Ureter (tissue), 1 donor: ENCODE results near the gene TENM3. TPM values are rescaled to one million over a fixed set of nuclear protein-coding genes. Genes with fewer than 3 reads are reported as not detected.

Experiments
- DNase-seq: peaks from one replicate; pipeline ENCODE4 v3.0.0-alpha.2; 2020; ENCODE audit warnings: low spot score
- total RNA-seq: library from RNA; stranded (reverse); gene quantifications from one replicate; pipeline ENCODE4 v1.2.4, GENCODE V29; 2023
- donor health status: DM: yes; HTN: yes; CAD: no.

Gene TENM3
- total RNA-seq, 1 donor from 2014 or later, result 0.96 TPM

DNA sequence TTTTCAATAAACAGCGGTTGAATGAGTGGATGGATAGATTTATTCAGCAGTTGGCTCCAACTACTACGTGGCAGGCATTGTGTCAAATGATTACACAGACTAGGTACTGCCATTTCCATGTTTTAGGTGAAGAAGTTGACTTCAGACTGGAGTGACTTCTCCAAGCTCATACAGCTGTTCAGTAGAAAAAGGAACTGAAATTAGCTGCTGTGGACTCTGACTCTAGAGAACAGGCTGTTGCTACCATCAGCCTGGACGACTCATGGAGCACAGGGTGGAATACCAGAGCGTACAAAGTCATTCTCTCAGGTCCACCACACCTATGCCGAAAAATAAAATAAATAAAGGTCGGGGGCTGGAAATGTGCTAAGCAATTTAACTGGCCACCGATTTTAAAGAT is 45.3 kb downstream of the TENM3 start:
- DNase-seq, result no peak

DNA sequence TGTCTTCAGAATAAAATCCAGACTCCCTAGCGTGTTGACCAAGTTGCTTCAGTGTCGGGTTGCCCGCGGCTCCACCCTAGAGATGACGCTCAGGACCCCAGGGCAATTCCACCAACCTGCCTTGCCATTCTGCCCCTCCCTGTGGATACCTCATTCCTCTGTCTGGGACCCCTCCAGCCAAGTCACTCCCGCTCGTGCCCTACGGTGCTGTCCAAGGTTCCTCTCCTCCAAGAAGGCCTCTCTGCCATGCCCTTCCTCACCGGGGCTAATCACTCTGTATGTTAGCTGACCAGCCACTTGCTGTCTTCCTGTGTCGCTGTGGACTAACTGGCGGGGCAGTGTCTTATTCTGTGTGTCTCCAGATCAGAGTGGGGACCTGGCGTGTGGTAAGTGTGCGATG is 46.6 kb downstream of the TENM3 start:
- DNase-seq, result no peak

DNA sequence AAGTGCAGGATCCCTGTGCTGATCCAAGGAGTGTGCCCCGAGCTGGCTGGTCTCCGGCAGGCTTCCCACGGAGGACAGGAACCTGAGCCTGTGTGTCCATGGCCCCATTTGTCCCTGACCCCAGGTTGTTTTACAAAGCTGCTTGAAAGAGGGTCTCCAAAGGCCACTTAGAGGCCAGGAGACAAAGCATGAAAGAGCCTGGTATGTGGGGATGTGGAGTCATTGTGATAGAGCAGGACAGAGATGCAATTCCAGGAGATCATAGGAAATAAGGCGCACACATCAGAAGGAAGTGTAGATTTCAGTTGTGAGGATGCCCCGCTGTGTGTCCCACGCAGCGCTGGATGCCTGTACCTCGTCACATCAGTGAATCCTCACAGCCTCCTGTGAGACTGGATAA is 48.0 kb downstream of the TENM3 start:
- DNase-seq, result no peak

DNA sequence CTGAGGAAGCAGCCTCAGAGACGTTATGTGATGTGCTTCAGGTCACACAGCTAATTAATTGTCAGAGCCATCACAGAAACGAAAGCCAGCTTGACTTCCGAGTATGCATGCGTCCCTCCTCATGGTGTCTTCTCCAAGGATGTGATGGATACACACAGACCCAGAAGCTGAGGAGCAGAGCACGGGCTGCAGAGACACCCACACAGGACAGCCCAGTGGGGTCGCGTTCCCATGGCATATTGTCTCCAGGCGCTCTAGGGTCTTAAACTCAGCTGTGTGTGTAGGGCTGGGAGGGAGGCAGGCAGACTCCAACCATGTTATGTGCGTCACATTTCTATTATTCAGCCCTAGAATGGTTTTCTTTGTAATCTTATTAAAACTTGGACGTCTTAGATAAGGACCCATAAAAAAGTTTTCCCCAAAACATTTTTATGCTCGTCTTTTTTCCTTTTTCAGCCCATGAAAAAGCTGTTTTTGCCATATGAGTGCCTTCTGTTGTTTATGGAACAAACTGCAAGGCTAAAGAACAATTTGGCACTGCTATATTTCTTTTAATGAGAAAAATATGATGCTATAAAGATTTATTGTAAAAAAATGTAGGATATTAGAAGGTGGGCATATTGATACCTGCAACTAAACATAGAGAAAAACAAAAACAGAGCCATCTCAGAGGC is 48.5 kb downstream of the TENM3 start:
- DNase-seq, result no peak

DNA sequence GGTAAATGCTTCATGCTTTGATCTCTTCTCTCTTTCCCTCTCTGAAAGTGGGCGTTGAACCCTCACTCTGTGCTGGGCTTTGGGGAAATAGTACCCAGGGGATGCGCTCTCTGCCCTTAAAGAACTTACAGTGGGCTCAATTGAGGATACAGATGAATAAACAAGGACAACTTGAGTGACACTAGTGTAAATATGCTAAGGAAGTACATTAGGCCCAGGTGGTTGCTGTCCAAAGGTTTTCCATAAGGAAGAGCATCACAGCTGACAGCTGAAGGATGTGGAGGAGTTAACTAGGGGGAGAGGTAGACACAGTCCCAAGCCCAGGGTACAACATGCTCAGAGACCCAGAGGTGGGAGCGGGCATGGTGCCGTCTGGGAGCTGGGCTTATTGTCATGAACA is 49.4 kb downstream of the TENM3 start:
- no peak for DNase-seq

DNA sequence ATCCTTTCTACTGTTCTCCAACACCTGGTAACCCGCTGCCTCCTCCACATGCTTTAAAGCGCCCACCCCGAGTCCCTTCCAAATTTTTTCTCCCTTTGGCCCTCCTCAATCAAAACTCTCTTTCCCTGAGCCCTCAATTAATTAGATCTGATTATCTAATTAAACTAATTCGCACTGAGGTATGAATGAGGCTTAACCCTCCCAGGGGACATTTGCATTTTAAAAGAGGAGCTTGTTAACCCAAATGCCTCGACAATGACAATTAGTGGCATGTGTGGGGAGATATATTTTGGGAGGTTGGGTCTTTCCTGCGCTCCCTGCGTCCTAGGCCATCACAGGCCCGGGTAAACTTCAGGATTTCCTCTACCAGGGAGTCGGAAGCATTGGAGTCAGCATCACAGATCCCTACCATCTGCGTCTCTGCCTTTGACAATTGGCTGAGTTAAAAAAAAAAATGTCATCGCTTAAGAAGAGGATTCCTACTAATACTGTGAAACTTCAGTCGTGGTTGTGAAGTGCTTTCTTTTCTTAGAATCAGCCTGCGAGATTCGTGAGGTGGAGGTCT is 50.6 kb downstream of the TENM3 start:
- no peak for DNase-seq

DNA sequence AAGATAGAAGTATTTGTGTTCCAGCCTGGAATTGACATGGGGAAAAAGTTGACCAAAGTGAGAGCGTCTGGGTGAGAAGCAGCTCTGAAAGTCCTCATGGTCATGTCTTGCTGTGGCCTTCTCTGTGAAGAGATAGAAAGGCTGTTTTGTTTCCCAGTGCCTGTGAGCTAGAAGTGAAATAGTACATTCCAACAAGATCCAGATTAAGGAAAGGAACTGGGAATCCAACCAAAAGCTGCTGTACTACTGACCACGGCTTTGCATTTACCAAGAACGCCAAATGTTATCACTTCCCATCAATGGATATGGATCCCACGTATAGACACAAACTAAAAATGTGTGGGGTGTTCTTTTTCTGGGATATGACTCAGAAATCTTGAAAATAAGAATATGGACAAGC is 51.2 kb downstream of the TENM3 start:
- DNase-seq, result no peak

DNA sequence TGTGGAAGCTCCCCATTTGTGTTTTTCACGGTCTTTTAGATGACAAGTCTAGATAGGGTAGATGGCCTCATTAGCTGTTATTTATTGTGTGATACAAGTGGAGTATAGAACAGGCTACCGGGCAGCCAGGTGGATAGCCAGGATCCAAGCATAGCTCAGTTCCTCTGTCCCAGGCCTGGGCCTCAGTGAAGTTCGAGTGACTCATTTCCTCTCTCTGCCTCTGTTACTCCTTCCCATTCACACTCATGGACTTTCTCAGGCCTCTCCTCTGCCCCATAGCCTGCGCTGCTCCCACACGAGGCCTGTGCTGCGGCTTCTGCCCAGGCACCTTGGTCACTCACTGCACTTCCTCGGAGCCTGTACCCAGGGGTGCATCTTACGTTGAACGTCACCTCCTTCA is 54.5 kb downstream of the TENM3 start:
- no peak for DNase-seq

DNA sequence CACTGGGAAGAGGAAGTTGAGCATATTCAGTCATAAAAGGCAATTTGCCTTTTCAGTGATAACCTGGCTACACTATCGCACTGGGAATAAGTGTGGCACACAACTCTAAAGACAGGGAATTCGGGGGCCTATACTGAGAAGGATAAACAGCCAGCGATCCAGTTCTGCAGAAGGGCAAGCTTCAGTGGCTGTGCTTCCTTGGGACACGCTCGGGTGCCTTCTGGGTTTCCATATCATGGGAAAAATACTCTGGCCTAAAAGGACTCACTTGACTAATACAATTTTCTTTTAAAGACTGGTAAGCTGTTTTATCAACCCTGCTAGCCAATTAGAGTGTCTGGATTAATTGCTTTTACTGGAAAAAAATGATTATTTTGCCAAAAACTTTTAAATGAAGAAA is 58.5 kb downstream of the TENM3 start:
- no peak for DNase-seq

DNA sequence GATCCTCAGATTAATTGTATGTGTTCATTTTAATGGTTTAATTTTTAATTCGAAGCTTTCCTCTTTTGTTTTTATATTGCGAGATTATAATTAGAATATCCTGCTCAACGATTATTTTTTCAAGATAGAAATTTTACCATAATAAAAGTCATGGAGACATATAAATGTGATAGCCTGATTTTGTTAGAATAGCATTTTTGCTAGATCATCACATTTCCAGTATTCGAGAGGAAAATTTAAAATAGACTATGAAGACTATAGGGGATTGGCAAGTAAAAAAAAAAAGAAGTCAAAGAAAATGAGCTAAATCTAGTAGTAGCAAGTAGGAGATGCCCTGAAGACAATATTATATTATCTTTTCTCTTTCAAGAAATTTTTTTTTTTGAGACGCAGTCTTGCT is 60.6 kb downstream of the TENM3 start:
- DNase-seq, result no peak

DNA sequence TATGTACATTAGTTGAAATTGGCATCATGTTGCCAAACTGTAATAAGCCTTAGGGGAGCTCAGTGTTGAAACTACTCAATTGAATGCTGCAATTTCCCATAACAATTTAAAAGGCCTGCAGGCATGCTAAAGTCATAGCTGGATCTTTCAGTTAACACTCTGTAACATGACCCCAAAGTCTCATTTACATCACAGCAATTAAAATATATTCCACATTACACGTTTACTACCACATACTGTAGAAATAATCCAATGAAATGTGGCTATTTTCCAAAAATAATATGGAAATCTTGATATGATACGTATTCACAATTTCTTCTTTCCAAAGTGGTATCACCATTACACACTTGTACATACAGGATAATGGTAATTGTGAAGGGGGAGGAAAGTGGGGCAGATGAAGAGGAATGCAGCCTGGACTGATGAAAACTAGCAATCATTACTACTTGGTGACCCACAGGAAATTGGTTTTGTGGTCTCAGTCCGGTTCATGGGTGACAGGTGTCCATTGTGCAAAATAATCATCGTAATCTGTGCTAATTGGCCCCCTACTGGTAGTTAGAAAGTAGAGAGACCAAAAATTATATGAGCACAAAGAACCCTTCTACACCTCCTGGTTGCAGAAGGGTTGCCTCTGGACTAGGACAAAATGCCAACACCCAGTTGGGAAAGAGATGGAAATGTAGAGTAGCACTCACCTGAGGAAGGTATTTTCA is 63.7 kb downstream of the TENM3 start:
- no peak for DNase-seq

DNA sequence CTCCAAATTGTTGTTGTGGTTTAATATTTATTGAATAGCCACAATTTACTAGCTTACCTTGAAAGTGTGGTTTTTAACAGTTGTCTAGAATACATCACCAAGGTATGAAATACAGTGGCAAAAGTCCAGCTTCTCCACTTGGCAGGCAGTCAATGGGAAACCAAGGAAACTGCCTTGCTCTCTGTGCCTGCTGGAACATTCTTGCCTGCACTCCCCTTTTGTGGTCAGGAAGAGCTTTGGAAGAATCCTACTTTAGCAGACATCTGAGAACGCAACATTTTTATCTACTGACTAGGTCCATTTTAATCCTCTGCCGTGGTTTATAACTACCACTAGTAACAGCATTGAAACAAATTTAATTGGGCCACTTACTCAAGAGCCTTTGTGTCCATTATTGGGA is 64.5 kb downstream of the TENM3 start:
- no peak for DNase-seq

DNA sequence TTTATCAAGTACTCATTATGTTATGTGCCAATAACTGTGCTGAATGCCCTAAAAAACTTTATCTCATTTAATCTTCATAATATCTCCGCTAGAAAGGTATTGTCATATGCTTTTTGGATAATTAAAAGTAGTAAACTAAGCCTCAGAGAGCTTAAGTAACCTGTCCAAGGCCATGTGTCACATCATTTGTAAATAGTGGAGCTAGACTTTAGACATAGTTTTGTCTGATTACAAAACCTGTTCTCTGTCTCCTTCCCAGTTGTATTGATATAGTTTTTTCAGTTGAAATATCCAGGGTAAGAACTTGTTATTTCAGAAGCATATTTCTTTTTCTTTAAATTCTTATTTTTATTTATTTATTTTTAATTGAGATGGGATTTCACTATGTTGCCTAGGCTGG is 66.7 kb downstream of the TENM3 start:
- DNase-seq, result no peak

DNA sequence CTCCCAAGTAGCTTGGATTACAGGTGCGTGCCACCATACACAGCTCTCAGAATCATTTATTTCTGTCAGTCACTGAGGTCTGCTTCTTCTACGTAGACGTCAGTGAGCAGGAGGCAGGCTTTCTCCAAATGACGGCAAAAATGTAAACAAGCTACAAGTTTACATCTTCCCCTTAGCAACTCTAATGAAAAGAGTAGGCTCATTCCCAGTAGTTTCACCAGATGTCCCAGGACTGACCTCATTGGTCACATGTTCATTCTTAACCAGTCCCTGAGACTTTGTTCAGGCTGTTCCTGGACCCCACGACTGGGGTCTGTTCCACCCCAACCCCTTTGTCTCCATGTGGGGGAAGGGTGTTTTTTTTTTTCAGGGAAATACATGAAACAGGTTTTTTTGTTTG is 67.1 kb downstream of the TENM3 start:
- no peak for DNase-seq

DNA sequence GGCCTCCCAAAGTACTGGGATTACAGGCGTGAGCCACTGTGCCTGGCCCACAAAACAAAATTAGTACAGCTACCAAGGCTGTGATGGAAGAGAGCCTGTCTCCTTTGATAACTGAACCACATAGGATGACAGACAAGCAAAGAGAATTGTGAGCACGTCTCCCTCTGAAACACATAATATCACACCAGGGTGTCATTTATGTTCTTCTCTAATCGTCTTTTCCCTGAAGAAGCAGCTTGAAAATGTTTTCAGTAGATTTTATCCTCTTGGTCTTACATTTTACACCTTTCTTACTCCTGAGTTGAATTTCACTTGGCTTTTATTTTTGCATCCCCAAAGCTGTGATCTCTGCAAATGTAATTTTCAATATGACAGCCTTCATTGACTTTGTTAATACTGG is 67.8 kb downstream of the TENM3 start:
- DNase-seq, result no peak

DNA sequence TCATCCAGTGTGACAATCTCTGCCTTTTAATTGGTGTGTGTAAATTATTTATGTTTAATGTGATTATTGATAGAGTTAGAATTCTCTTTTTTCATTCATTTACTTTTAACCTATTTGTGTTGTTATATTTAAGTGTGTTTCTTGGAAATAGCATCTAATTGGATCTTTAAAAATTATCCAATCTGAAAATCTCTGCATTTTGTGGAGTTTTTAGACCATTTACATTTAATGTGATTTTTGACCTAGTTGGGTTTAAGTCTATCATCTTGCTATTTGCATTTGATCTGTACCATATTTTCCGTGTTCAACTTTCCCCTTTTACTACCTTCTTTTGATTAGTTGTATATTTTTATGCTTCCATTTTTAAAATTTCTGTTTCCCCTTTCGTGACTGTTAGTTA is 71.3 kb downstream of the TENM3 start:
- no peak for DNase-seq

DNA sequence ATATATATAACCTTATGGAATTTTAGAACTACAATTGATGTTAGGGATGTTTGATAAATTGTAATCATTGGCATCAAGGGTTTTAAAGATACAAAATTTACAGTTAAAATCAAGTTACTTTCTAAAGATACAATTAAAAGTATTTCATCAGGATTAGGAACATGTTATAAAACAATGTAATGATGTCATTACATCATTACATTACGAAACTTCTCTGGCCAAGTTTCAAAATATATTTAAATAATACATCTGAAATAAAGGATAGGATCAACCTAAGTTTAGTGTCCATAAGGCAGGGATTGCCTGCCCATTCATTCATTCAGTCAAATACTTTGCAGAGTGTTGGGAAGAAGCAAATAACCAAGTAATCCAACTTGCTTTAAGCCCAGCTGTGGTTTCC is 75.1 kb downstream of the TENM3 start:
- DNase-seq, result no peak

DNA sequence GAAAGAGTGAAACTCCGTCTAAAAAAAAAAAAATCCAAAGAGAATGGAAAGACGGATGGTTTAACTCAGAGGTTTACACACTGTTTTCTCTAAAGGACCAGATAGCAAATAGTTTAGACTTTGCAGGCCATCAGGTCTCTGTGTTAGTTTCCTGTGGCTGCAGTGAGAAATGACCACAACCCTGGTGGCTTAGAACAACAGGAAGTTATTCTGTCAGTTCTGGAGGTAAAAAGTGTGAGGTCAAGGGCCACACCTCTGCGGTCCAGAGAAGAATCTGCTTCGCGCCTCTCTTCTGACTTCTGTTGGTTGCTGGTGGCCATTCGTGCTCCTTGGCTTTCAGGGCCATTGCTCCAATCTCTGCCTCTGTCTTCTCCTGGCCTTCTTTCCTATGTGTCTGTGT is 76.9 kb downstream of the TENM3 start:
- DNase-seq, result no peak

DNA sequence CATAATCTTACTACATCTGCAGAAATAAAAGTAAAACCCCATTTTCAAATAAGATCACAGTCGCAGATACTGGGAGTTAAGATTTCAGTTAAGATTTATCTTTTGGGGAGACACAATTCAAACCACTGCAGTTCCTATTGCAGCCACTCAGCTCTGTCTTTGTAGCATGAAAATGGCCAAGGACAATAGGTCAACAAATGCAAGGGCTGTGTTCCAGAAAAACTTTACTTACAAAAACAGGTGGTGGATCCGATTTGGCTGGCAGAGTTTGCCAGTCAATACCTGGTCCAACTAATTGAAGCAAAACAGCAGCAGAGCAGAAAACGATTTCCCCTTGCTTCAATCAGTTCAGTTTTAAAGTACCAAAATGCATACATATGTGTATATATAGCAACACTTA is 77.4 kb downstream of the TENM3 start:
- no peak for DNase-seq

DNA sequence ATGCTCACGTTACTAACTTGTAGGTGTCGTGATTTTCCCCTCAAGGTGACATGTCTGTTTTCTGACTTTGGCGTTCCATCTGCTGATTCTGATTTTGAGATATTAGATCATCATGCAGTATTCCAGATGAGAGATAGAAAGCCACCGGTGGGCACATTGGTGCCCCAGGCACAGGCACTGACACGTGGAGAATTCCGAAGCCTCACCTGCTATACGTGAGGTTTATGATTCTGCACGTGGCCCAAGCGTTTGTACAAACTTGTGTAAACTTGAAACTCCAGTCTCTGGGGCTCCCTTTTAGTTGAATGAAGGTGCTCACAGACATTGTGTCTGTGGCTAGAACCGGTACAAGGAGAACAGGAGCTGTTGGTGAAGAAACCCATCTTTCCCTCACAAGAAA is 81.1 kb downstream of the TENM3 start:
- DNase-seq, result no peak

DNA sequence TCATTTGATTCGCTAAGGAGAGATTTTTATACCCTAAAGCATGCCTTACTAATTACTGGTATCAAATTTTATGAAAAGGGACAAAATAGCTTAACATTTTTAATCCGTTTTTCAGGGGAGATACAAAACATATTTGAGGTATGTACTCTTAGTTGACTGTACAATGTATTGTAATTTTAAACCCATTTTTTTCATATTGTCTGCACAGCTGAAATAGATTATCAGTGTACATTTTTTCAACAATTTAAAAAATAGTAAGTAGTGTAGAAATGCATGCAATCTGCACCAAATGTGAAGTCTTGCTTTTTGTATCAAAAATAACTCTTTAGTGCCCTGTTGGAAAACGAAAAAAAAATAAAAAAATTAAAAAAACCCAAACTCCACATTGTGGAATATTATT is 82.2 kb downstream of the TENM3 start:
- DNase-seq, result no peak

DNA sequence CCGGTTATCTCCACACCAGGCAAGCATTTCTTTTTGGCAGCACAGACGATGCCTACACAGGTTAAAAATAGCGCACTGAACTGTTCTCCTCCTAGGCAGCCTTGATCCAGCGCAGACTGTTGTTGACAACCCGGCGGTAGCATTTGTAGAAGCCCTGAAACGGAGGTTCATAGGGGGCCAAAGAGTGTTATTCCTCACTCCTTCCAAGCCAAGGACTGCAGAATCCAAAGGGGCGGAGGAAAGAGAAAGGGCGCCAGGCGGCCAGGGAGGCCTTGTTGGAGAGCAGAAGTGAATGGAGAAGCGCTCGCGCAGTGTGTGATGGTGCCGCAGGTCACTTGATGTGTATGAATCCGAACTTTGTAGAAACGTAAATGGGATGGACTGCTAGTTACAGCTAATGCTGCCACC is 82.7 kb downstream of the TENM3 start:
- DNase-seq, result no peak

DNA sequence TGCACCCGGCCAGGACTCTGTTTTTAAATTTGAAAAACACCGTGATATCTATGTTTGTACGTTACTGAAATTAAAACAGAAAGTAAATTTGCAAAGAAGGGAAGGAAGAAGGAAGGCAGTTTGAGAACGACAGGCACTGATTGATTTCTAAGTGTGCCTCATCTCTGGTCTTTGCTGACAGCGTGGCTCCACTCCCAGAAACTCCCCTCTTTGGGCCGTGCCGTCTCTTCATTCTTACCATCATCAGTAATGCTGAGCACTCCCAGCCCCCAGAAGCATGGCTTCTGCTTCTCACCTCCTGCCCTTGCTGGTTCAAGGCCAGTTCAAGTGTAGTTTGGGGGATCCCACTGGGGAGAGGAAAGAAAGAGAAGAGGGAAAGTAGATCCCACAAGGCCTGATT is 85.3 kb downstream of the TENM3 start:
- DNase-seq, result no peak

DNA sequence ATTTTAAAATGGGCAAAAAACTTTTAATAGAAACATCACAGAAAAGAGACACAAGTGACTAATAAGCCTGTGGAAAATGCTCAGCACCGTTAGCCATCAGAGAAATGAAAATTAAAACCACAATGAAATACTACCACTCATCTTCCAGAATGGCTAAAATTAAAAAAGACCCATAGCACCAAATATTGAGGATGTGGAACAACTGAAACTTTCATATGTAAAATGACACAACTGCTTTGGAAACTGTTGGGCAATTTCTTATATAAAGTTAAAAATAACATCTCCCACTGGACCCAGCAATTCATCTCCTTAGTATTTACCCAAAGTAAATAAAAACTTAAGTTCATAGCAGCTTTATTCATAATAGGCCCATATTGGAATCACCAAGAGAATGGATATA is 94.2 kb downstream of the TENM3 start:
- DNase-seq, result no peak
